Bronchial epithelial cell (primary cell): ENCODE data around the gene DYNLRB1. TPM values are rescaled to one million over a fixed set of nuclear protein-coding genes. Genes with fewer than 3 reads are reported as not detected.

ENCODE experiments used
- DNase-seq: peaks from one replicate; pipeline ENCODE4 v3.0.0-alpha.2; 2010; ENCODE audit warnings: low read depth
- FAIRE-seq: peaks from 2 replicates; lab custom pipeline; 2011; peaks lifted over from hg19 to GRCh38; lab: Jason Lieb, UNC
- H3K27me3 ChIP-seq: 2 replicates; pipeline ENCODE4 v1.5.1; 2011; ENCODE audit warnings: low read length; ENCODE audit not compliant: control insufficient read depth, insufficient read depth
- H3K36me3 ChIP-seq: 2 replicates; pipeline ENCODE4 v1.5.1; 2011; ENCODE audit warnings: low read length; ENCODE audit not compliant: control insufficient read depth, insufficient read depth
- H3K4me3 ChIP-seq: 2 replicates; pipeline ENCODE4 v1.5.1; 2011; ENCODE audit warnings: mild to moderate bottlenecking, low read depth, low read length, control low read depth
- total RNA-seq: library from RNA; depleted of rRNA; stranded (reverse); fragments of >200 nt; gene quantifications from 2 replicates; pipeline ENCODE4 v1.2.1, GENCODE V29; 2014
- TF ChIP-seq, protein P1 (sequence below): IDR thresholded peaks from 2 replicates; pipeline ENCODE4 v1.5.1; 2011; ENCODE audit warnings: mild to moderate bottlenecking, moderate library complexity, low read length, control low read depth, inconsistent platforms; ENCODE audit not compliant: insufficient read depth, severe bottlenecking

The DYNLRB1 gene
- 12.6 and 34.3 TPM in 2 replicates for total RNA-seq

DNA sequence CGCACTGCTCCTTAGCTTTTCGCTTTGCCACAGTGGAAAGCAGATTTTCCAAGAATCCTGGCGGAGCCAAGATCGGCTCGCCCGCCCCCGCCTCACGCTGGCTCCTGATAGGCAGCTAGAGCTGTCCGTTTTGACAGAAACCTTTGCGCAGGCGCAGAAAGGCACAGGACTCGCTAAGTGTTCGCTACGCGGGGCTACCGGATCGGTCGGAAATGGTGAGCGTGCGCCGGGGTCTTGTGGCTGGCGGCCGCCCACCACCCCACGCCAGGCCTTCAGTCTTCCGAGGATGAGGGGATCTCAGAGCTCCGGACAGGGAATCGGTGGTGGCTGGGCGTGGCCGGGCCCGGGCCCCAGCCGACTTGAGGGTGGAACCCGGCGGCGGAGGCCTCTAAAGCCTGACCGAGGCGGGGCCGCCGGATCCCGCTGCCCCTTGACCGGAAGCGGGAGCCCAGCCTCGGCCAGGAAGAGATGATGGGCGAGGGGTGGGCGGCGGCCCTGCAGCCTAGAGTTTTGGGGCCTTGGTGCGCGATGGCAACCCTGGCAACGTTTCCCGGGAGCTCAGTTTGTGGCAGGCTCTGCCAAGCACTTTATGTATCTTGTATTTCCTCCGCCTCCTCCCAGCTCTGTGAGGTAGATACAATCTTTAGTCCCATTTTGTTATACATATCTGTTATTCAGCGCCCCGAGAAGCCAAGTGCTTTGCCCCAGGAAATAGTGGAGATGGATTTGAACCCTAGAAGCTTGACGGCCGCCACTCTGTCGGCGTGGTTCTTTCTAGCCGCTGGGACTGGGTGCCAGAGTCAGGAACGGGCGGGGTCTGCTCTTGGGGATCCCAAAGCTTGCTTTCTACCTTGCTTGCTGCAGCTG is at the start of gene DYNLRB1:
Gene DYNLRB1 (plus strand): TSS at position 176 of the 867 bp plus-strand sequence. CDS start 37 bp downstream, at position 213.
- no peaks in the 10 kb centered on the region for H3K27me3 ChIP-seq
- TF ChIP-seq, protein P1, sequence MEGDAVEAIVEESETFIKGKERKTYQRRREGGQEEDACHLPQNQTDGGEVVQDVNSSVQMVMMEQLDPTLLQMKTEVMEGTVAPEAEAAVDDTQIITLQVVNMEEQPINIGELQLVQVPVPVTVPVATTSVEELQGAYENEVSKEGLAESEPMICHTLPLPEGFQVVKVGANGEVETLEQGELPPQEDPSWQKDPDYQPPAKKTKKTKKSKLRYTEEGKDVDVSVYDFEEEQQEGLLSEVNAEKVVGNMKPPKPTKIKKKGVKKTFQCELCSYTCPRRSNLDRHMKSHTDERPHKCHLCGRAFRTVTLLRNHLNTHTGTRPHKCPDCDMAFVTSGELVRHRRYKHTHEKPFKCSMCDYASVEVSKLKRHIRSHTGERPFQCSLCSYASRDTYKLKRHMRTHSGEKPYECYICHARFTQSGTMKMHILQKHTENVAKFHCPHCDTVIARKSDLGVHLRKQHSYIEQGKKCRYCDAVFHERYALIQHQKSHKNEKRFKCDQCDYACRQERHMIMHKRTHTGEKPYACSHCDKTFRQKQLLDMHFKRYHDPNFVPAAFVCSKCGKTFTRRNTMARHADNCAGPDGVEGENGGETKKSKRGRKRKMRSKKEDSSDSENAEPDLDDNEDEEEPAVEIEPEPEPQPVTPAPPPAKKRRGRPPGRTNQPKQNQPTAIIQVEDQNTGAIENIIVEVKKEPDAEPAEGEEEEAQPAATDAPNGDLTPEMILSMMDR: no peak
- peak; percentile 86 for DNase-seq
- FAIRE-seq: no peak
- H3K36me3 ChIP-seq: peaks cover 2% of the 10 kb centered on the region
- H3K4me3 ChIP-seq: peak within 1 kb of the TSS; percentile 92

DNA sequence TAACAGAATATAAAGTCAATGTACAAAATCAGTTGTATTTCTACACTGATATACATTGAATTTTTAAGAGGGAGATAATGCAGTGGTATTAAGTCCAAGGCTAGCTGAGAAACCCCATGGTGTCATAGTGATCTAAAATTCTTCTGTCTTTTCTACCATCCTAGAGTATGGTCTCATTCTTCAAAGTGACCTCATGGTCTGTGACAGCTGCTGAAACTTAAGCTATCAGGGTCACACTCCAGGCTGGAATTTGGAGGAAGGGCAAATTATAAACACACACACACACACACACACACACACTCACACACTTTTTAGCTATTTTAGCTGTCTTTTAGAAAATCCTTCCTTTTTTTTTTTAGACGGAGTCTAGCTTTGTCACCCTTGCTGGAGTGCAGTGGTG is 47.3 kb upstream of the DYNLRB1 start:
- Histone ChIP-seq H3K36me3 (no peaks in the 10 kb centered on the region), H3K4me3 (no peak overlapping the region), H3K27me3 (no peaks in the 10 kb centered on the region)
- FAIRE-seq (no peak), DNase-seq (no peak)
- TF ChIP-seq, protein P1: no peak

DNA sequence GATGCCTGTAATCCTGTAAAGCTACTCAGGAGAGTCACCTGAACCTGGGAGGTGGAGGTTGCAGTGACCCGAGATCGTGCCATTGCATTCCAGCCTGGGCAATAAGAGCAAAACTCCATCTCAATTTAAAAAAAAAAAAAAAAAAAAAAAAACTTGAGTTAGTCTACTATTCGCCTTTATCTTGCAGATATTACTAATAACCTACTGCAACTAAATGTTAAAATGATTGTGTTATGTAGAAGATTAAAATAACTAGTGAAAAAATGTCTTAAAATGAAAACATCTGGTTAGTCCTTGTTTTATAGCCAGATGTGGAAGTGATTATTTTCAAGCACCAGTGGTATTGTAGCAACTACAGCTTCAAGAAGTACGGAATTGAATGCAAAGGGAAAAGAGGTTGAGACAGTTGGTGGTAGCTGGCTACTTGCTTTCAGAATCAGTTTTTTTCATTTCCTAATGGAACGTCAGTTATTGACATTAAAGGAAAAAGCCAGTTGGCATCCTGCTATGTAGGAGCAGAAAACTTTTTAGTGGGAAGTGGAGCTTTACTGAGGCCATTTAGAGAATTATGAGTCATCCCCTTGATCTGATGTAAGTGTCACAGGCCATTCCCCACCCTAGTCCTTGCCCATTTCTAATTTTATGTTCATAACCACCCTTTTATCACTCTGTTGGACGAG is 43.8 kb upstream of the DYNLRB1 start:
- Histone ChIP-seq H3K36me3 (no peaks in the 10 kb centered on the region), H3K27me3 (no peaks in the 10 kb centered on the region), H3K4me3 (no peak overlapping the region)
- DNase-seq (peak; percentile 25), FAIRE-seq (no peak)
- TF ChIP-seq, protein P1: no peak

DNA sequence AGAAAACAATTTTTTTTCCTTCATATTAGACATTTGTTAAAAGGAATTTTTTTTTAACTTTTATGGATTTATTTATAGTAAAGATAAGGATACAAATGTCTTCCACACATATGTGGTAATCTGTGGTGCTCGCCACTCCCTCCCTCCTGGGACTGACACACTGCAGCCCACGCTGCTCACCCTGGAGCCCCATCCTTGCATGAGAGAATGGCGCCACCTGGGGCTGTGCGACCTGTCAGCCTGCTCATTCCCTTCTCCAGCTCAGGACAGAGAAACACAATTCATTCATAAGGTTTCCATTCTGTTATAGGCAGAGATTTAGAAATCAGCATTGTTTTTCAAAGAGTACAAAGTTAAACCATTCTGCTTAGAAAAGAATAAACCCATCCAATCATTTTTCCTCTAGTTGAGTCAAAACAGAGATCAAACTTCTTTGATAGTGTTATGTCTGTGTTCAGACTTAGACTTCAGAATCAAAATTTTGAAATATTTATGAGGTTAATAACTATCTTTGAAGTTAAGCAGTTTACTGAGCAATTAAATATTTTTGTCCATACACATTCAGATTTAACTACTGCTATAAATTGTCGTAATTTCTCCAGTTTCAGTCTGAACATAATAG is 42.8 kb upstream of the DYNLRB1 start:
- DNase-seq: peak; percentile 34
- TF ChIP-seq, protein P1: peak; percentile 35
- H3K36me3 ChIP-seq: no peaks in the 10 kb centered on the region

DNA sequence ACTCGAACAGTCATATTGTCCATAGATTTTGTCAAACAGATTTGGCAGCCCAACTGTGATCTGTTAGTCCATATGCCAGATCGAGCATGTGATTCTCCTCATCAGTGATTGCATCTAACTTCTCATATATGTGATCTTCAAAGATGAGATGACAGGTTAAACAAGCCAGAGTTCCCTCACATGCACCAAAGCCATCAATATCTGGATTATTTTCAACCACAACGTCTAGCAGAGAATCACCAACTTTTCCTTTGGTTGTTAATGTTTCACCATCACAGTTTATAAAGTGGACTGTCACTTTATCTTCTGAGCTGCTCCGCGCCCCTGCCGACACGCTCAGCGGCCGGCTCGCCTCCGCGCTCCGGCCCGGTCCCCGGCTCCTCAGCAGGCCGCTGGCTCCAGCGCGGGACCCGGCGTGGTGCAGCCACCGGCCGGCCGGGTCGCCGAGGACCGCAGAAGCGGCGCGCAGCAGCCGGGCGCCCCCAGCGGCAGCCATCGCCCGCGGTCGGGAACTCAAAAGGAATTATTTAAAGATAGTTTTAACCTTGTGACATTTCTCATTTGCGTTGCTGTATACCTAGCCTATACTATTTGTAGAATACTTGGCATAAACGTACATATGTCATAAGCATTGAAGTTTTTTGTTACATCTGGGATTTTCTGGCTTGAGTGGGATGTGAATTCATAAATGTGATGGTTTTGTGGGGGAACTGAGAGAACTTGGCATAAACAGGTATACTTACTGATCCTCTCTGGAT is 40.1 kb upstream of the DYNLRB1 start:
- Histone ChIP-seq H3K27me3 (no peaks in the 10 kb centered on the region), H3K36me3 (no peaks in the 10 kb centered on the region), H3K4me3 (no peak overlapping the region)
- TF ChIP-seq, protein P1: peak; percentile 63
- DNase-seq: no peak
- no peak for FAIRE-seq

More for the DNA sequence above, 42.8 kb upstream of the DYNLRB1 start:
- FAIRE-seq: no peak
- H3K4me3 ChIP-seq: no peak overlapping the region
- H3K27me3 ChIP-seq: no peaks in the 10 kb centered on the region
